ENCODE results near the gene OR1D5. TPM values are rescaled to one million over a fixed set of nuclear protein-coding genes. Genes with fewer than 3 reads are reported as not detected.

Gene OR1D5, protein sequence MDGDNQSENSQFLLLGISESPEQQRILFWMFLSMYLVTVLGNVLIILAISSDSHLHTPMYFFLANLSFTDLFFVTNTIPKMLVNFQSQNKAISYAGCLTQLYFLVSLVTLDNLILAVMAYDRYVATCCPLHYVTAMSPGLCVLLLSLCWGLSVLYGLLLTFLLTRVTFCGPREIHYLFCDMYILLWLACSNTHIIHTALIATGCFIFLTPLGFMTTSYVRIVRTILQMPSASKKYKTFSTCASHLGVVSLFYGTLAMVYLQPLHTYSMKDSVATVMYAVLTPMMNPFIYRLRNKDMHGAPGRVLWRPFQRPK
- not detected in 2 replicates for total RNA-seq

GRCh38 chr17:3063507-3063906 lies at the start of gene OR1D5:
Gene OR1D5, minus strand, starts transcription at chr17:3063607. Its CDS starts 0 bp downstream, at chr17:3063607.

DNA sequence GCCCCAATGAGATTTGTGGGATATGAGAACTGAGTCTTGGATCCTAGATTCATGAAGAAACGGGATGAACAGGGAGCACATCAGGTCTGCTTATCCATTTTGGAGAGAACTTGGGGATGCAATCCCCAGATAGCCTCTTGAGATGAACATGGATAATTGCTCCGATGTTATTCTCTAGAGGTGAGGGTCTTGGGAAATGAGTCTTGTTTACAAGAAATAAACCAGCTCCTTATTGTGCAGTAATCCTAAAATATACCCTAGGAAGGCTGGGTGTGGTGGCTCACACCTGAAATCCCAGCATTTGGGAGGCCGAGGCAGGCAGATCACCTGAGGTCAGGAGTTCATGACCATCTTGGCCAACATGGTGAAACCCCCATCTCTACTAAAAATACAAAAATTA lies 40.9 kb upstream of the OR1D5 start, which contains the start of gene OR1D2:
TSS of gene OR1D2 (minus strand) at position 101 of the 400 bp plus-strand sequence. CDS start 11,426 bp downstream, outside the sequence.

Other genes with a start within 250 kb of the OR1D5 start
- not detected in 2 replicates for gene OR1D2, start 40.8 kb upstream of the OR1D5 start, total RNA-seq
- gene OR1G1, start 63.9 kb upstream of the OR1D5 start, total RNA-seq, result not detected in 2 replicates
- gene OR1A2, start 133.9 kb upstream of the OR1D5 start, total RNA-seq, result not detected in 2 replicates
- gene OR1A1, start 144.1 kb upstream of the OR1D5 start, total RNA-seq, result not detected in 2 replicates
- gene OR3A1, start 234.8 kb upstream of the OR1D5 start, total RNA-seq, result 0.57 and 0.88 TPM in 2 replicates

All from placental pericyte (primary cell).